Measurements from ENCODE around the gene GRHPR.

- TF ChIP-seq CTCF (IDR thresholded peaks at IDR 0.05) (no peak), MAX (IDR thresholded peaks at IDR 0.05; ENCODE audit: low read depth) (no peak), USF1 (IDR thresholded peaks at IDR 0.05; ENCODE audit: borderline replicate concordance, low read depth) (no peak), JUND (IDR thresholded peaks at IDR 0.05) (no peak), USF2 (IDR thresholded peaks at IDR 0.05; ENCODE audit: borderline replicate concordance, low read depth, low read length) (no peak), RAD21 (IDR thresholded peaks at IDR 0.05; ENCODE audit: low read length) (no peak), SIN3A (IDR thresholded peaks at IDR 0.05; ENCODE audit: borderline replicate concordance, low read depth, low read length) (no peak), NFIC (IDR thresholded peaks at IDR 0.05; ENCODE audit: borderline replicate concordance) (no peak), GABPA (IDR thresholded peaks at IDR 0.05; ENCODE audit: low read depth) (no peak), YY1 (IDR thresholded peaks at IDR 0.05; ENCODE audit: low read depth) (no peak)
Observed at GRCh38 chr9:37410354-37410861, 12.1 kb upstream of the GRHPR start.

Measured in SK-N-SH (cell line).